ENCODE data around the gene ACYP1.
A peak's percentile ranks its signal among the peaks of the same experiment; 100 is the strongest.

The ACYP1 gene

GRCh38 chr14:75054421-75054820, 9.4 kb downstream of the ACYP1 start:
- Histone ChIP-seq H3K4me3 (ENCODE audit: insufficient read depth, low read depth, low read length, poor library complexity, severe bottlenecking) (no peak overlapping the region), H3K9me3 (ENCODE audit: control insufficient read depth, low read length) (no peaks in the 10 kb centered on the region), H3K27me3 (replicated peaks; ENCODE audit: control insufficient read depth, insufficient read depth, low read length, poor library complexity, severe bottlenecking) (no peaks in the 10 kb centered on the region), H3K4me1 (ENCODE audit: control insufficient read depth, insufficient read depth, low read length, poor library complexity, severe bottlenecking) (peaks cover 9% of the 10 kb centered on the region), H3K36me3 (ENCODE audit: control insufficient read depth, insufficient read depth, low read length) (no peaks in the 10 kb centered on the region), H3K27ac (ENCODE audit: insufficient read depth, low read length, poor library complexity, severe bottlenecking) (no peak overlapping the region)
- DNase-seq: no peak

- H3K36me3 ChIP-seq (ENCODE audit: control insufficient read depth, insufficient read depth, low read length): no peaks in the 10 kb centered on the region
- no peaks in the 10 kb centered on the region for H3K9me3 ChIP-seq (ENCODE audit: control insufficient read depth, low read length)
- H3K4me1 ChIP-seq (ENCODE audit: control insufficient read depth, insufficient read depth, low read length, poor library complexity, severe bottlenecking): peaks cover 9% of the 10 kb centered on the region
- no peak overlapping the region for H3K4me3 ChIP-seq (ENCODE audit: insufficient read depth, low read depth, low read length, poor library complexity, severe bottlenecking)
- no peaks in the 10 kb centered on the region for H3K27me3 ChIP-seq (replicated peaks; ENCODE audit: control insufficient read depth, insufficient read depth, low read length, poor library complexity, severe bottlenecking)
- H3K27ac ChIP-seq (ENCODE audit: insufficient read depth, low read length, poor library complexity, severe bottlenecking): no peak overlapping the region
- DNase-seq: no peak
Measured at GRCh38 chr14:75053396-75054291, 10.2 kb downstream of the ACYP1 start.

- DNase-seq: no peak
- Histone ChIP-seq H3K4me1 (ENCODE audit: control insufficient read depth, insufficient read depth, low read length, poor library complexity, severe bottlenecking) (peaks cover 9% of the 10 kb centered on the region), H3K4me3 (ENCODE audit: insufficient read depth, low read depth, low read length, poor library complexity, severe bottlenecking) (peak overlapping the region; percentile 76), H3K36me3 (ENCODE audit: control insufficient read depth, insufficient read depth, low read length) (no peaks in the 10 kb centered on the region), H3K27me3 (replicated peaks; ENCODE audit: control insufficient read depth, insufficient read depth, low read length, poor library complexity, severe bottlenecking) (no peaks in the 10 kb centered on the region), H3K9me3 (ENCODE audit: control insufficient read depth, low read length) (no peaks in the 10 kb centered on the region), H3K27ac (ENCODE audit: insufficient read depth, low read length, poor library complexity, severe bottlenecking) (peak overlapping the region; percentile 75)
Measured at GRCh38 chr14:75051556-75051899, 12.3 kb downstream of the ACYP1 start.

GRCh38 chr14:75050852-75051555, 12.8 kb downstream of the ACYP1 start, which contains the start of gene MLH3:
MLH3 (minus strand) TSS chr14:75051467; CDS start chr14:75049655, 1,812 bp downstream.
- no peaks in the 10 kb centered on the region for H3K36me3 ChIP-seq (ENCODE audit: control insufficient read depth, insufficient read depth, low read length)
- peaks cover 9% of the 10 kb centered on the region for H3K4me1 ChIP-seq (ENCODE audit: control insufficient read depth, insufficient read depth, low read length, poor library complexity, severe bottlenecking)
- H3K9me3 ChIP-seq (ENCODE audit: control insufficient read depth, low read length): no peaks in the 10 kb centered on the region
- H3K27me3 ChIP-seq (replicated peaks; ENCODE audit: control insufficient read depth, insufficient read depth, low read length, poor library complexity, severe bottlenecking): no peaks in the 10 kb centered on the region
- DNase-seq: peak; percentile 63 to 74 (median 68)
- H3K4me3 ChIP-seq (ENCODE audit: insufficient read depth, low read depth, low read length, poor library complexity, severe bottlenecking): peak within 1 kb of the TSS; percentile 76
- peak within 1 kb of the TSS; percentile 75 for H3K27ac ChIP-seq (ENCODE audit: insufficient read depth, low read length, poor library complexity, severe bottlenecking)

GRCh38 chr14:75049731-75050201, 14.1 kb downstream of the ACYP1 start:
- Histone ChIP-seq H3K36me3 (ENCODE audit: control insufficient read depth, insufficient read depth, low read length) (no peaks in the 10 kb centered on the region), H3K27me3 (replicated peaks; ENCODE audit: control insufficient read depth, insufficient read depth, low read length, poor library complexity, severe bottlenecking) (no peaks in the 10 kb centered on the region), H3K4me3 (ENCODE audit: insufficient read depth, low read depth, low read length, poor library complexity, severe bottlenecking) (no peak overlapping the region), H3K27ac (ENCODE audit: insufficient read depth, low read length, poor library complexity, severe bottlenecking) (no peak overlapping the region), H3K4me1 (ENCODE audit: control insufficient read depth, insufficient read depth, low read length, poor library complexity, severe bottlenecking) (peaks cover 9% of the 10 kb centered on the region), H3K9me3 (ENCODE audit: control insufficient read depth, low read length) (no peaks in the 10 kb centered on the region)
- DNase-seq: no peak

- no peaks in the 10 kb centered on the region for H3K36me3 ChIP-seq (ENCODE audit: control insufficient read depth, insufficient read depth, low read length)
- no peak for DNase-seq
- H3K27ac ChIP-seq (ENCODE audit: insufficient read depth, low read length, poor library complexity, severe bottlenecking): no peak overlapping the region
- H3K27me3 ChIP-seq (replicated peaks; ENCODE audit: control insufficient read depth, insufficient read depth, low read length, poor library complexity, severe bottlenecking): no peaks in the 10 kb centered on the region
- H3K9me3 ChIP-seq (ENCODE audit: control insufficient read depth, low read length): no peaks in the 10 kb centered on the region
- peaks cover 9% of the 10 kb centered on the region for H3K4me1 ChIP-seq (ENCODE audit: control insufficient read depth, insufficient read depth, low read length, poor library complexity, severe bottlenecking)
- no peak overlapping the region for H3K4me3 ChIP-seq (ENCODE audit: insufficient read depth, low read depth, low read length, poor library complexity, severe bottlenecking)
Measured at GRCh38 chr14:75049136-75049535, 14.7 kb downstream of the ACYP1 start.

GRCh38 chr14:75048101-75048500, 15.7 kb downstream of the ACYP1 start:
- Histone ChIP-seq H3K36me3 (ENCODE audit: control insufficient read depth, insufficient read depth, low read length) (no peaks in the 10 kb centered on the region), H3K9me3 (ENCODE audit: control insufficient read depth, low read length) (no peaks in the 10 kb centered on the region), H3K4me3 (ENCODE audit: insufficient read depth, low read depth, low read length, poor library complexity, severe bottlenecking) (no peak overlapping the region), H3K27me3 (replicated peaks; ENCODE audit: control insufficient read depth, insufficient read depth, low read length, poor library complexity, severe bottlenecking) (no peaks in the 10 kb centered on the region), H3K4me1 (ENCODE audit: control insufficient read depth, insufficient read depth, low read length, poor library complexity, severe bottlenecking) (peaks cover 9% of the 10 kb centered on the region), H3K27ac (ENCODE audit: insufficient read depth, low read length, poor library complexity, severe bottlenecking) (no peak overlapping the region)
- no peak for DNase-seq

- no peak for DNase-seq
- no peak overlapping the region for H3K27ac ChIP-seq (ENCODE audit: insufficient read depth, low read length, poor library complexity, severe bottlenecking)
- no peak overlapping the region for H3K4me3 ChIP-seq (ENCODE audit: insufficient read depth, low read depth, low read length, poor library complexity, severe bottlenecking)
- no peaks in the 10 kb centered on the region for H3K9me3 ChIP-seq (ENCODE audit: control insufficient read depth, low read length)
- no peaks in the 10 kb centered on the region for H3K36me3 ChIP-seq (ENCODE audit: control insufficient read depth, insufficient read depth, low read length)
- H3K4me1 ChIP-seq (ENCODE audit: control insufficient read depth, insufficient read depth, low read length, poor library complexity, severe bottlenecking): peaks cover 9% of the 10 kb centered on the region
- no peaks in the 10 kb centered on the region for H3K27me3 ChIP-seq (replicated peaks; ENCODE audit: control insufficient read depth, insufficient read depth, low read length, poor library complexity, severe bottlenecking)
Measured at GRCh38 chr14:75047506-75047905, 16.3 kb downstream of the ACYP1 start.

GRCh38 chr14:75046899-75047298, 16.9 kb downstream of the ACYP1 start:
- H3K27me3 ChIP-seq (replicated peaks; ENCODE audit: control insufficient read depth, insufficient read depth, low read length, poor library complexity, severe bottlenecking): no peaks in the 10 kb centered on the region
- H3K4me1 ChIP-seq (ENCODE audit: control insufficient read depth, insufficient read depth, low read length, poor library complexity, severe bottlenecking): peaks cover 9% of the 10 kb centered on the region
- no peak for DNase-seq
- H3K27ac ChIP-seq (ENCODE audit: insufficient read depth, low read length, poor library complexity, severe bottlenecking): no peak overlapping the region
- no peaks in the 10 kb centered on the region for H3K36me3 ChIP-seq (ENCODE audit: control insufficient read depth, insufficient read depth, low read length)
- no peaks in the 10 kb centered on the region for H3K9me3 ChIP-seq (ENCODE audit: control insufficient read depth, low read length)
- no peak overlapping the region for H3K4me3 ChIP-seq (ENCODE audit: insufficient read depth, low read depth, low read length, poor library complexity, severe bottlenecking)

- H3K36me3 ChIP-seq (ENCODE audit: control insufficient read depth, insufficient read depth, low read length): peaks cover 3% of the 10 kb centered on the region
- no peak overlapping the region for H3K27ac ChIP-seq (ENCODE audit: insufficient read depth, low read length, poor library complexity, severe bottlenecking)
- H3K4me1 ChIP-seq (ENCODE audit: control insufficient read depth, insufficient read depth, low read length, poor library complexity, severe bottlenecking): peaks cover 9% of the 10 kb centered on the region
- DNase-seq: no peak
- no peak overlapping the region for H3K4me3 ChIP-seq (ENCODE audit: insufficient read depth, low read depth, low read length, poor library complexity, severe bottlenecking)
- H3K9me3 ChIP-seq (ENCODE audit: control insufficient read depth, low read length): no peaks in the 10 kb centered on the region
- H3K27me3 ChIP-seq (replicated peaks; ENCODE audit: control insufficient read depth, insufficient read depth, low read length, poor library complexity, severe bottlenecking): no peaks in the 10 kb centered on the region
Measured at GRCh38 chr14:75046275-75046674, 17.5 kb downstream of the ACYP1 start.
